ENCODE measurements around the gene ECHS1.

DNA sequence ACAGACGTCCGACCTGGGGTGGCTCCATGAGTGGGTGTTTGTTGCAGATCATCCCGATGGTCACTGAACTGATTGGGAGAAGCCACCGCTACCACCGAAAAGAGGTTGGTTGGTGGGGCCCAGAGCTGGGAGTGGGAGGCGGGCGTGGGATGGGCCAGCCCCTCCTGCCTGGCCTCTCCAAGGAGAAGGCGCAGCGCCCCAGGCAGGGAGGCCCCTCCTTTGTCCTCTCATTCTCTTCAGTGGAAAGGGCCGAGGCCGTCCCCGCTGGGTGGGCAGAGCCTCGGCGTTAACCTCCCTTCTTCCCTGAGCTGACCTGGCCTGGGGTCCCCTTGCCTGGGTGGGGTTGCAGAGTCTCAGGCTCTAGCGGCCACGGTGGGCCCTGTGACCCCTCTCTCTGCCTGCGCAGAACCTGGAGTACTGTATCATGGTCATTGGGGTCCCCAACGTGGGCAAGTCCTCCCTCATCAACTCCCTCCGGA, 26.0 kb upstream of the ECHS1 start:
- TF ChIP-seq CTCF (IDR thresholded peaks at IDR 0.05 in 2 of 3, conservative IDR thresholded peaks at IDR 0.05 in 1 of 3; ENCODE audit: control insufficient read depth in 2 of 3, extremely low read depth in 1 of 3, insufficient read depth in 1 of 3, low read depth in 3 of 3, low read length in 3 of 3) (no peak), RUNX3 (IDR thresholded peaks at IDR 0.05; ENCODE audit: low read length) (no peak), NBN (IDR thresholded peaks at IDR 0.05) (no peak), TARDBP (IDR thresholded peaks at IDR 0.05; ENCODE audit: borderline replicate concordance) (no peak), ZBTB40 (IDR thresholded peaks at IDR 0.05; ENCODE audit: borderline replicate concordance) (no peak), MEF2B (IDR thresholded peaks at IDR 0.05; ENCODE audit: partially characterized antibody, poor library complexity, severe bottlenecking) (no peak), GABPA (IDR thresholded peaks at IDR 0.05; ENCODE audit: low read depth) (no peak), EZH2 (IDR thresholded peaks at IDR 0.05; ENCODE audit: borderline replicate concordance, control insufficient read depth, low read depth, low read length) (no peak), TCF7 (IDR thresholded peaks at IDR 0.05; ENCODE audit: borderline replicate concordance) (no peak), SUPT20H (IDR thresholded peaks at IDR 0.05; ENCODE audit: borderline replicate concordance, control insufficient read depth, low read depth, low read length) (no peak)

All from GM12878 (cell line).